NCI-H1105 treated with DMSO at 0.1 percent for 48 hours (cell line): Measurements from ENCODE around the gene SIGLEC12.
"Not testable (repeated sequence)": the region's sequence is repeated elsewhere in the genome, so short reads cannot be mapped to it uniquely, and the experiment has no call there.

Experiments
- DNase-seq: peaks from one replicate; lab custom pipeline; 2025; lab: John Stamatoyannopoulos, UW

Gene SIGLEC12

DNA sequence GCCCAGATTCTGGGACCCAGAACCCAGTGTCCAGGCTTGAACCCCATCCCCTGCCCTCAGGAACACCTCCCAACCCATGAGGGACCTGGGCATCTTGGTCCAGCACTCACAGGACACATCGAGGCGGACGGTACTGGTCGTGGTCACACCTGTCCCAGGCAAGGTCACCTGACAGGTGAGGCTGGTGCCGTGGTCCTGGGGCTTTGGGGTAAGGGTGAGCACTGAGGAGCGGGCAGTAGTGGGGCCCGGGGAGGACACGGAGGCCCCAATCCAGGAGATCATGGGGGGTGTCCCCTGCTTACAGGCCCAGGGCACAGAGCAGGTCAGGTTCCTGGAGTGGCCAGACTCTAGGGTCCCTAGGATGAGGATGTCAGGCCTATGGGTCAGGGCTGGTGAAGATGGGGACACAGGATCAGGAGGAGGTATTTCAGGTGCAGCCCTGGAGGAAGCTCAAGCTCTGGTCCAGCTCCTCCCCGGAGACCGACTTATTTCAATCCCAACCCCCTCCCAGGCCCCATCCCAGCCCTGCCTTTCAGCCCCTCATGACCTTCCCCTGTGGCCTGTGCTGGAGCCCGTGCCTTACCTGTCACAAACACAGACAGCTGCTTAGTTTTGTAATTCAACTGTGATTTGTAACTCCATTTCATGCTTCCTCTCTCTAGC lies 44.1 kb downstream of the SIGLEC12 start:
- DNase-seq = no peak

DNA sequence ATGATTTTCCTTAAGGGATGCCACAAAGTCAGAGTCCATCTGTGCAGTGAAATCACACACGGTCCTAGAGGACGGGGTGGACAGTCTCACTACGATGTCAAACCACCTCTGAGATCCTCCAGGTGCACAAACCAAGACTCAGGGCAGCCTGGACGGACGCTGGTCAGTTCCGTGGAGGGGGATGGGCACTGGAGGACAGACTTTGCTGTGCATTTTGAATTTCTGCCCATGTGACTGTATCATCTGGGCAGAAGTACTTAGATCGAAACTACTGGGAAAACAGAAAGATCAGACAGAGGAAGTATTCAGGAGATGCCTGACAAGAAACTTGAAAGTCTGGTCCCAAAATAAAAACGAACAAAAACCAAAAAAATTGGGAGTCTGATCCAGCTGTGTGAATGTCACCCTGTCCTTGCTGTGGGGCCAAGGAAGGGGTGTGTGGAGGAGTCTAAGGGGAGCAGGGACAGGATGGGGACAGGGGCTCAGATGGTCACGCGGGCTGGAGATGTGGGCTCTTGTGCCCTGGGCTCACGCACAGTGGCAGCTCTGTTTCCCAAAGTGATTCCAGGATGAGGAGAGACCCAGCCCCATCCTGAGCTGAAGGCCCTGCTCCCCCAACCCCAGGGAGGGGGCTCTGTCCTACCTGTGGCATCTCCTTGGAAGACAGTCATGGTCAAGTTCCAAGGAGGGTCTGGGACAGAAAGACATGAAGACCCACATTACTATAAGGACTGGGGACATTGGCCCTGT lies 44.9 kb downstream of the SIGLEC12 start:
- DNase-seq = no peak

DNA sequence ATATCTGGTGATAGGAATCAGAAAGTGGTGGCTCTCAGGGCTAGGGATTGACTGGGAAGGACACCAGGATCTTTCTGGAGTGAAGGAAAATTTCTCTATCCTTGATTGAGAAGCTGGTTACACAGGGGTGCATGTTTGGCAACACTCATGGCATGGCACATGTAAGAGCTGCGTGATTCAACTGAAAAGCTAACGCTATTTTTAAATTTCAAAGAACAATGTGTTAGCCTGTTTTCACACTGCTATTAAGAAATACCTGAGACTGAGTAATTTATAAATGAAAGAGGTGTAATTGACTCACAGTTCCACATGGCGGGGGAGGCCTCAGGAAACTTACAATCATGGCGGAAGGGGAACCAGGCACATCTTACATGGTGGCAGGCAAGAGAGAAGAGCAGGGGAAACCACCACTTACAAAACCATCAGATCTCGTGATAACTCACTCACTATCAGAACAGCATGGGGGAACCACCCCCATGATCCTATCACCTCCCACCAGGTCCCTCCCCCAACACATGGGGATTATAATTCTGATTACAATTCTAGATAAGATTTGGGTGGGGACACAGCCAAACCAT lies 50.8 kb downstream of the SIGLEC12 start:
- DNase-seq = no peak

DNA sequence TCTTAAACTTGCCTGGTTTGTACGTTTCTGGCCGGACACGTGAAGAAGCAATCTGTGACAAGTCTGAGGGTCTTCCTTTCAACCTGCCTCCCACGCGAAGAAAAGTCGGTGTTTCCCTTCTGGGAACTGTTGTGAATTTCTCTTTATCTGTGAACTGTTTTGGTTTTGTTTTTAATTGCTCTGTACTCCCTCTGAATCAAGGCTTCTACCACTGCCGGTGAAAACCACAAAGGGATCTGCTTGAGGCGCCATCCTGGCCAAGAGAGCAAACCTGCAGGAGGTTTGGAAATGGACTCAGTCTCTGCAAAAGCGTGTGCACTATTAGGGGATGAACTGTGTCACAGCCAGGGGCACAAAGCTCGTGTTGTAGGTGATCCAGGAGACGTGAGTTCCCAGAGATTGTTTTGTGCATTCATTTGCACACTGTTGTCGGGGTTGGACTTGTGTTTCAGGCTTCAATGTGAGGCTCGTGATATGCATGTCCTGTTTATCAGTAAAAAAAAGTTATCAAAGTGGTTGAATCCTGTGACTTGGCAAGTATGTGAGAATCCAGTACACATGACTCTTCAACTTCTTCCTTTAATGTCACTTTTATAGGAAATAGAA lies 53.1 kb downstream of the SIGLEC12 start:
- no peak for DNase-seq

DNA sequence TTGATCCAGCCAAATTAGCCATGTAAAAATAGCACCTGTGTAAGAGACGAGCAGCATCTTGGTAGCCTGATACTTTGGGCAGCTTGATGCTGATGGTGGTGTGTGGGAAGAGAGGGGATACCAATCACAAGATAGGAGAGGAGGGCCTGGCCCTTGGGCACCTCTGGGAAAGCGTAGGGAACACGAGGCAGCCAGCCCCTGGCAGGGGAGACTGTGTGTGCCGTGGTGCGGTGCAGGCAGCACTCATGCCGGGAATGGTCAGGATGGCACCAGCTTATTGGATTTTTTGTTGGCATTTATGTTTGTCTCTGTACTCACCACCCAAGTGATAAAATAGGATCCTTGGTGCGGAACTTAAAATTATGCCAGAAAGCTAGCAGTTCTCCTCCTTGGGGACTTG lies 53.6 kb downstream of the SIGLEC12 start:
- DNase-seq = no peak

DNA sequence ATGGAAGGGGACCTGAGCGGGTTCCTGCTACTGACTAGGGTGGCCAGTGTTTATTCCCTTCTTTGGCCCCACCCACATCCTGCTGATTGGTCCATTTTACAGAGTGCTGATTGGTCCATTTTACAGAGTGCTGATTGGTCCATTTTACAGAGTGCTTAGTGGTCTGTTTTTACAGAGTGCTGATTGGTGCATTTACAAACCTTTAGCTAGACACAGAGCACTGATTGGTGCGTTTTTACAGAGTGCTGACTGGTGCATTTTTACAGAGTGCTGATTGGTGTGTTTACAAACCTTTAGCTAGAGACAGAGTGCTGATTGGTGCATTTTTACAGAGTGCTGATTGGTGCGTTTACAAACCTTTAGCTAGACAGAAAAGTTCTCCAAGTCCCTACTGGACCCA lies 54.1 kb downstream of the SIGLEC12 start:
- DNase-seq = not testable (repeated sequence)

DNA sequence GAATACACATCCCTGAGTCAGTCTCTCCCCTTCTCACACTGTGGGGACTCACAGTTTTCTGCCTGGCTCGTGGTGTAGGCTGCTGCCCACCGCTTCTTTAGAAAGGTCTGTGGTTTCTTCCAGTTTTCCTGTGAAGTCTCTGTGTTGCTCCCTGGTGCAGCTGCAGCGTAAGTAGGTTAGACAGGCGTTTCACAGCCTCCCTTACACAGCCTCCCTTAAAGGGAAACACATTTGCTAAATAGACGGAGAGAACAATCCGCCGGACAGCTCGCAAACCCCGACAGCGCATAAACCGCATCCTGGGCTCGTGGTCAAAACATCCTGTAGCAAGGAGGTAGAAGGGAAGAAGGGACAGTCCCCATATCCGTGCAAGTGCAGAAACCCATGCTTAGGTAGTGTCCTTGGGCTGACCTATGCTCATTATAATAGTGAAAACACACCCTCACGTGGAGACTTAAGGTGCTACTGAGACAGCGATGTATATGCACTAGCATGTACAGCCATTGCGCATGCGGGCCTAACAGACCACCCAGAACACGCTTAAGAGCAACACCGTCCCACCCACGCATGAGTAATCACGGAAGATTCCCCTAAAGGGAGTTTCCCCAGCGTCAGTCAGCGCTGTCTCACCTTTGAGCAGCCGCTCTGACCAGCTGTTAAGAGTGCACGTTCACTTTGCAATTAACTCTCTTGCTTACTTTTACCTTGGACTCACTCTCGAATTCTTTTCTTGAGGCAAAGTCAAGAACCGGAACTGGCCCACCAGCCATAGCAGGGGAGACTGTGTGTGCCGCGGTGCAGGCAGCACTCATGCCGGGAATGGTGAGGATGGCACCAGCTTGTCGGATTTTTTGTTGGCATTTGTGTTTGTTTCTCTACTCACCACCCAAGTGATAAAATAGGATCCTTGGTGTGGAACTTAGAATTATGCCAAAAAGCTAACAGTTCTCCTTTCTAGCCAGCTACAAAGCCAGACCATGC lies 59.9 kb downstream of the SIGLEC12 start:
- no peak for DNase-seq
